ENCODE data around the gene JAZF1. TPM values are rescaled to one million over a fixed set of nuclear protein-coding genes. Genes with fewer than 3 reads are reported as not detected.
A peak's percentile ranks its signal among the peaks of the same experiment; 100 is the strongest.

The JAZF1 gene
- total RNA-seq, 8 experiments from 2014 or later: 6.5 to 68.8 (median 17.6) TPM

DNA sequence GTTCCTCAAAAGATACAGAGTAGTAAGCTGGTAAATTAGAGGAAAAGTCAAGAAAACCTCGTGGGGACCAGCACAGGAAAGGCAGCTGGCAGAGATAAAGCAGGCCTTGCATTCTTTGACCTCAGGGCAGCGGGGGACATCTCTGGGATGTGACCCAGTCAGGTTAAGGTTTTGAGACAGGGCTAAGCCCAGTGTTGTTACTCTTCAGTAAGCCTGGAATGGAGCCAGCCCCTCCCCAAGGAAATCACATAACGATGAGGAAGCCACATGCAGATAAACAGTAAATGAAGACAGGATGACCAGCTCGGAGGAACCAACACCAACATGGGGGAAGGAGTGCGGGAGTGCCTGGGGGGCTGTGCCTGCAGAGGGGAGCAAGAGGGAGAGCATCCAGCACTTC is 99.6 kb downstream of the JAZF1 start:
- peaks cover 4 to 5% of the 10 kb centered on the region in 2 donors for H3K4me1 ChIP-seq (replicated peaks in 1 of 2)
- in situ Hi-C loops (cut with MboI; ENCODE audit: low pct_unique_long_range_greater_than_20kb in 2 of 9, low sequenced_read_pairs in 9 of 9, unreplicated experiment in 9 of 9): no loop called here
- no peak overlapping the region for H3K27ac ChIP-seq
- no peak overlapping the region for H3K4me3 ChIP-seq
- WGBS, 10 experiments: 14 to 70% (median 50%) methylated on average over 1 to 4 of the region's 5 CpGs; no CpG with 5 or more reads in 2 of the 10 experiments
- no peak for ATAC-seq (replicated peaks in 6 of 8)

DNA sequence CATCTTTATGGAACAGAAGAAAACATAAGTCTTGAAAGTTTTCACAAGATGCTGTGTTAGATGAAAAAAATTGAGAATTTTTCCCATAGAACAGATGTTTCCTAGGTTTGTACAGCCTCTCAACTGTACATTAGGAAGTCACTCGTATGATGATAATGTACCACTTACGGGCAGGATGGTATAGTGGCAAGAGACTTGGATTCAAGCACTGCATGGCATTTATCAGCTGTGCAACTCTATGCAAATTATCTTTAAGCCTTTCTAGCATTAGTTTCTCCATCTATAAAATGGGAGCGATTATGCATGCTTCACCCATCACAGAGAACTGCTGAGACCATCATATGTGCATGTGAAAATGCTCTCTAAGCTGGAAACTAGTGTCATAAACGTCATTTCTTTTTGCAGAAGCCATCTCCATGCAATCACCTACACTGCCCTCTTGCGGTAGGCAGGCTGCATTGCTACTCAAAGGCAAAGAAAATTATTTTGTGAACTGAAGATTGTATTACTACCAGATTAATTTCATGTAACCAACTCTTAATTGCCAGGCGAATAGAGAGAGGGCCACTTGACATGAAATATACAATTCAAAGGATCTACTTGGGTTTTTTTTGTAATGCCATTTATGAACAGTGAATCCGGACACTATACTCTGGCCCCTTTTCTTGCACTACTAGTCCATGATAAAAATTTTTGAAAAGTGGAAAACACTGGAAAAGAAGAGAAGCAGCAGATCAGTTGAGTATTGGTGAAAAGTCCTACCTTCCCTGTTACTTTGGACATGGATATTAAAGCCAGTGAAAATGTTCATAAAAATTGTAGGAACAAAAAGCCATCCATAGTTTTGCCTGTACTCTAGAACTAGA is 102.3 kb downstream of the JAZF1 start:
- 0 to 39% (median 22%) methylated on average over 2 to 7 of the region's 7 CpGs; no CpG with 5 or more reads in 1 of the 10 experiments for WGBS, 10 experiments
- peaks cover 4 to 5% of the 10 kb centered on the region in 2 donors for H3K4me1 ChIP-seq (replicated peaks in 1 of 2)
- no peak overlapping the region for H3K4me3 ChIP-seq
- ATAC-seq (replicated peaks in 6 of 8): peak in 4 of 8 experiments; percentile 23 to 80 (median 63)
- H3K27ac ChIP-seq: no peak overlapping the region
- in situ Hi-C loops (cut with MboI; ENCODE audit: low pct_unique_long_range_greater_than_20kb in 2 of 9, low sequenced_read_pairs in 9 of 9, unreplicated experiment in 9 of 9): no loop called here

- peaks cover 4 to 5% of the 10 kb centered on the region in 2 donors for H3K4me1 ChIP-seq (replicated peaks in 1 of 2)
- H3K27ac ChIP-seq: no peak overlapping the region
- H3K4me3 ChIP-seq: no peak overlapping the region
- in situ Hi-C loops (cut with MboI; ENCODE audit: low pct_unique_long_range_greater_than_20kb in 2 of 9, low sequenced_read_pairs in 9 of 9, unreplicated experiment in 9 of 9): no loop called here
- no peak for ATAC-seq (replicated peaks in 6 of 8)
- WGBS, 10 experiments: 79 to 100% (median 89%) methylated on average over 2 of the region's 2 CpGs; no CpG with 5 or more reads in 4 of the 10 experiments
Observed at GRCh38 chr7:28077616-28078015, 103.0 kb downstream of the JAZF1 start.

- H3K4me1 ChIP-seq (replicated peaks in 1 of 2): peaks cover 4 to 5% of the 10 kb centered on the region in 2 donors
- in situ Hi-C loops (cut with MboI; ENCODE audit: low pct_unique_long_range_greater_than_20kb in 2 of 9, low sequenced_read_pairs in 9 of 9, unreplicated experiment in 9 of 9): no loop called here
- H3K27ac ChIP-seq: no peak overlapping the region
- no peak overlapping the region for H3K4me3 ChIP-seq
- ATAC-seq (replicated peaks in 6 of 8): no peak
- WGBS, 10 experiments: 19 to 92% (median 71%) methylated on average over 1 to 11 of the region's 11 CpGs; no CpG with 5 or more reads in 1 of the 10 experiments
Observed at GRCh38 chr7:28076423-28077200, 104.0 kb downstream of the JAZF1 start.

DNA sequence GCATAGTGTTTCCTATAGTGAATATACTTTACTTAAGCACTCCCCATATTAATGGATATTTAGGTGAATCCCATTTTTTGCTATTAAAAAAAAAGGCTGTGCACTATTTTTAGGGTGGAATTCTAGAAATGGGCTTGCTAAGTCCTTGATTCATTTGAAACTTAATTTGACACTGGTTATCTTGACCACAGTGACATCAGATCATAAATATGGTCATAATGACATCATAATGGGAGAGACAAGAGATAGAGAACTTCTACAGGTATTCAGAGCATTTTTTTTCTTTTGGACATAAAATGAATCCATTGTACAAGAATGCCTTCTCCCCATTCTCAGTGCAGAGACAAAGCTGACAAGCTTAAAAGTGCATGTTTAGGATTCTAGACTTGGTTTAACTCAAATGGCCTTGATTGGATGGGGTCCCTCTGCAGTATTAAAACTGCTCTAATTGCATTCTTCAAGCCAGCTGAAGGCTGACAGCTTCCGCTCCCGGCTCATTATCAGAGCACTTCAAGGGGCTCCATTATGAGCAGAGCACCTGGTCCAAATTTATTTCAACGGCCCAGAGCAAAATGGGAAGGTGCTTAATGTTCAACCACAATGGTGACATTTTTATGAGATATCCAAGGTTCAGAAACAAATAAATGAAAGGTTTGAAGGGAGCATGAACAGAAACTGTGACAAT is 104.8 kb downstream of the JAZF1 start:
- Histone ChIP-seq H3K4me1 (replicated peaks in 1 of 2) (peaks cover 4 to 5% of the 10 kb centered on the region in 2 donors), H3K4me3 (no peak overlapping the region), H3K27ac (no peak overlapping the region)
- in situ Hi-C loops (cut with MboI; ENCODE audit: low pct_unique_long_range_greater_than_20kb in 2 of 9, low sequenced_read_pairs in 9 of 9, unreplicated experiment in 9 of 9): no loop called here
- no peak for ATAC-seq (replicated peaks in 6 of 8)
- WGBS, 10 experiments: 20 to 89% (median 67%) methylated on average over 1 to 3 of the region's 3 CpGs; no CpG with 5 or more reads in 3 of the 10 experiments

GRCh38 chr7:28072876-28073514 is 107.6 kb downstream of the JAZF1 start:
- in situ Hi-C loops (cut with MboI; ENCODE audit: low pct_unique_long_range_greater_than_20kb in 2 of 9, low sequenced_read_pairs in 9 of 9, unreplicated experiment in 9 of 9): loop anchor here in 1 of 9 experiments (25.0 kb wide), 1 partner anchor 886 kb away; the partner anchor contains the start of gene HOXA11
- ATAC-seq (replicated peaks in 6 of 8): no peak

DNA sequence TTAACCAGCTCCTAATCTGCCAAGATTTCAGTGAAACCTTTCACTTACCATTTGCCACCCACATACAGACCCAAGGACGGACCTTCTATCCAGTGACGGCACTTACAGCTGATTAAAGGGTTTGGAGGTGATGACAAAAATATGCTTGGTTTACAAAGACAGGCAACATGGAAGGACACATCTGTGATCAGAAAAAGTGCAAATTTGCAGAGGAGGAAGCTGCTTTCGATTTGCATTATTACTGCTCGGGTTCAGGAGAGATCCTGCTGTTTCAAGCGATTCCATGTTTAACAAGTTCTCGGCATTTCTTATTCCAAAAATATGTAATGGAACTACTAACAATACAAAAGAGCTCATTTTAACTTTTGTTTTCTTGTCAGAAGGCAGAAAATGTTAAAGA is 109.0 kb downstream of the JAZF1 start:
- peak in 3 of 8 experiments; percentile 22 to 46 (median 44) for ATAC-seq (replicated peaks in 6 of 8)
- 6 to 100% (median 67%) methylated on average over 1 to 6 of the region's 6 CpGs; no CpG with 5 or more reads in 1 of the 10 experiments for WGBS, 10 experiments
- peaks cover 9 to 10% of the 10 kb centered on the region in 2 donors for H3K4me1 ChIP-seq (replicated peaks in 1 of 2)
- in situ Hi-C loops (cut with MboI; ENCODE audit: low pct_unique_long_range_greater_than_20kb in 2 of 9, low sequenced_read_pairs in 9 of 9, unreplicated experiment in 9 of 9): loop anchor here in 1 of 9 experiments (25.0 kb wide), 1 partner anchor 884 kb away; the partner anchor contains the start of gene HOXA11
- H3K4me3 ChIP-seq: no peak overlapping the region
- no peak overlapping the region for H3K27ac ChIP-seq

More at GRCh38 chr7:28072876-28073514, 107.6 kb downstream of the JAZF1 start:
- Histone ChIP-seq H3K4me1 (replicated peaks in 1 of 2) (peaks cover 13 to 15% of the 10 kb centered on the region in 2 donors), H3K27ac (no peak overlapping the region), H3K4me3 (no peak overlapping the region)
- WGBS, 10 experiments: 75 to 100% (median 92%) methylated on average over 1 to 8 of the region's 8 CpGs

GRCh38 chr7:28070297-28071055 is 110.1 kb downstream of the JAZF1 start:
- H3K27ac ChIP-seq: no peak overlapping the region
- in situ Hi-C loops (cut with MboI; ENCODE audit: low pct_unique_long_range_greater_than_20kb in 2 of 9, low sequenced_read_pairs in 9 of 9, unreplicated experiment in 9 of 9): loop anchor here in 1 of 9 experiments (25.0 kb wide), 1 partner anchor 883 kb away; the partner anchor contains the start of gene HOXA11
- peaks cover 9 to 10% of the 10 kb centered on the region in 2 donors for H3K4me1 ChIP-seq (replicated peaks in 1 of 2)
- WGBS, 10 experiments: 9 to 100% (median 77%) methylated on average over 1 to 8 of the region's 9 CpGs
- peak in 2 of 8 experiments; percentile 18 to 34 for ATAC-seq (replicated peaks in 6 of 8)
- H3K4me3 ChIP-seq: no peak overlapping the region

GRCh38 chr7:28069807-28070206 is 110.8 kb downstream of the JAZF1 start:
- H3K27ac ChIP-seq: no peak overlapping the region
- ATAC-seq (replicated peaks in 6 of 8): peak in 4 of 8 experiments; percentile 29 to 52 (median 40)
- 0 to 65% (median 32%) methylated on average over 1 to 6 of the region's 10 CpGs; no CpG with 5 or more reads in 4 of the 10 experiments for WGBS, 10 experiments
- peaks cover 9 to 10% of the 10 kb centered on the region in 2 donors for H3K4me1 ChIP-seq (replicated peaks in 1 of 2)
- in situ Hi-C loops (cut with MboI; ENCODE audit: low pct_unique_long_range_greater_than_20kb in 2 of 9, low sequenced_read_pairs in 9 of 9, unreplicated experiment in 9 of 9): loop anchor here in 1 of 9 experiments (25.0 kb wide), 1 partner anchor 883 kb away; the partner anchor contains the start of gene HOXA11
- no peak overlapping the region for H3K4me3 ChIP-seq

- no peak for ATAC-seq (replicated peaks in 6 of 8)
- Histone ChIP-seq H3K4me1 (replicated peaks in 1 of 2) (peaks cover 9 to 10% of the 10 kb centered on the region in 2 donors), H3K27ac (no peak overlapping the region), H3K4me3 (no peak overlapping the region)
- in situ Hi-C loops (cut with MboI; ENCODE audit: low pct_unique_long_range_greater_than_20kb in 2 of 9, low sequenced_read_pairs in 9 of 9, unreplicated experiment in 9 of 9): loop anchor here in 1 of 9 experiments (25.0 kb wide), 1 partner anchor 882 kb away; the partner anchor contains the start of gene HOXA11
- WGBS, 10 experiments: 90 to 100% (median 100%) methylated on average over 1 to 2 of the region's 3 CpGs; no CpG with 5 or more reads in 7 of the 10 experiments
Observed at GRCh38 chr7:28069388-28069787, 111.2 kb downstream of the JAZF1 start.

- no peak overlapping the region for H3K4me3 ChIP-seq
- H3K27ac ChIP-seq: no peak overlapping the region
- in situ Hi-C loops (cut with MboI; ENCODE audit: low pct_unique_long_range_greater_than_20kb in 2 of 9, low sequenced_read_pairs in 9 of 9, unreplicated experiment in 9 of 9): loop anchor here in 1 of 9 experiments (25.0 kb wide), 1 partner anchor 882 kb away; the partner anchor contains the start of gene HOXA11
- 100% methylated on average over 1 of the region's 1 CpG; no CpG with 5 or more reads in 7 of the 10 experiments for WGBS, 10 experiments
- peak in 6 of 8 experiments; percentile 14 to 92 (median 86) for ATAC-seq (replicated peaks in 6 of 8)
- H3K4me1 ChIP-seq (replicated peaks in 1 of 2): peaks cover 9 to 10% of the 10 kb centered on the region in 2 donors
Observed at GRCh38 chr7:28068811-28069216, 111.8 kb downstream of the JAZF1 start.
